ENCODE measurements around the gene AKAP13.

The AKAP13 gene

DNA sequence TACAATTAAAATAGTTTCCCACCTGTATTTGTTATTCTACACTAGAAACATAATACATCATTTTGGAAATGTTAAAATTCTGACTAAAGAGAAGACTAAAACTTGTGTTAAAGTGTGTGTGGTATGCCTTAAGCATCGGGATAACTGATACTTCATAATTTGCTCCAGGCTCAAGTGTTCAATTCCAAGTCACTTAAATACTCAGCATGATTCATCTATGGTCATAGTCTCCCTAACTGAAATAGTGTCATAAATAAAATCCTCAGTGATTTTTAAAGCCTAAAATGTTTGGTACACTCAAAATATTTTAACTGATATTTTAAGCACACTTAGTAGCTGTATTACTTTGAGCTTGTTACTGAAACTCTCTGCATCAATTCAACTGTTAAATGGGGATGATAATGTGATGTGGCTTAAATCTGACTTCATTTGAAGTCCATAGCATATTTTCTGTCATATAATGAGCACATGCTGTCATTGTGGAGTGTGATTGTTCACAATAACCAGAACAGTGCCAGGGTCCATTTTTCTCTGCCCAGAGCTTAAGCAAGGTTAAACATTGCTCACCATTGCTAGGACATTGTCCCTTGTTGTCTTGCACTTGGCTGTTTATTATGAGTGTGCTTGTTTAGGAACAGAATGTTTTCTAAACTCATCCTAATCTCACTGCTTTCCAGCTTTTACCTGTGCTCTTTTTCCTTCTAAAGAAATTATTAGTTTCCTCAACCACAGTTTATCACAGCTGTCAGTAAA, 292.1 kb downstream of the AKAP13 start:
- DNase-seq (ENCODE audit: low spot score) = no peak
- TF ChIP-seq, protein P1, sequence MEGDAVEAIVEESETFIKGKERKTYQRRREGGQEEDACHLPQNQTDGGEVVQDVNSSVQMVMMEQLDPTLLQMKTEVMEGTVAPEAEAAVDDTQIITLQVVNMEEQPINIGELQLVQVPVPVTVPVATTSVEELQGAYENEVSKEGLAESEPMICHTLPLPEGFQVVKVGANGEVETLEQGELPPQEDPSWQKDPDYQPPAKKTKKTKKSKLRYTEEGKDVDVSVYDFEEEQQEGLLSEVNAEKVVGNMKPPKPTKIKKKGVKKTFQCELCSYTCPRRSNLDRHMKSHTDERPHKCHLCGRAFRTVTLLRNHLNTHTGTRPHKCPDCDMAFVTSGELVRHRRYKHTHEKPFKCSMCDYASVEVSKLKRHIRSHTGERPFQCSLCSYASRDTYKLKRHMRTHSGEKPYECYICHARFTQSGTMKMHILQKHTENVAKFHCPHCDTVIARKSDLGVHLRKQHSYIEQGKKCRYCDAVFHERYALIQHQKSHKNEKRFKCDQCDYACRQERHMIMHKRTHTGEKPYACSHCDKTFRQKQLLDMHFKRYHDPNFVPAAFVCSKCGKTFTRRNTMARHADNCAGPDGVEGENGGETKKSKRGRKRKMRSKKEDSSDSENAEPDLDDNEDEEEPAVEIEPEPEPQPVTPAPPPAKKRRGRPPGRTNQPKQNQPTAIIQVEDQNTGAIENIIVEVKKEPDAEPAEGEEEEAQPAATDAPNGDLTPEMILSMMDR (IDR thresholded peaks at IDR 0.05; ENCODE audit: extremely low read depth, missing control alignments) = no peak

DNA sequence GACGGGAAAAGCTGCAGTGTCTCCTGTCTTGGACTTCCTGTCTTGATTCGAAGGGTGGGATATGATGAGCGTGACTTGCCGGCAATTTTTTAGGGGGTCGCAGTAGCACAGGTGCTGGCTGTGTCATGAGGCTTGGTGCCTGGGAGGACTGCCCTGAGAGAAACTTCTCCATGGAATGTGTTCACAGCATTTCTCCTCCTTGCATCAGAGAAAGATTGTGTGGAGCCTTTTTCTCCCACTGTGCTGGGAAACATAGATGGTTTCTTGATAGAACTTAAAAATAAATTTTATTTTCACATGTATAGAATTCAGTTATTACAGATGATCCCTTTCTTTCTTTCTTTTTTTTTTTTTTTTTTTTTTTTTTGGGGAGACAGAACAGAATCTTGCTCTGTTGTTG, 292.9 kb downstream of the AKAP13 start:
- DNase-seq (ENCODE audit: low spot score) = no peak
- TF ChIP-seq, protein P1 (IDR thresholded peaks at IDR 0.05; ENCODE audit: extremely low read depth, missing control alignments) = no peak

DNA sequence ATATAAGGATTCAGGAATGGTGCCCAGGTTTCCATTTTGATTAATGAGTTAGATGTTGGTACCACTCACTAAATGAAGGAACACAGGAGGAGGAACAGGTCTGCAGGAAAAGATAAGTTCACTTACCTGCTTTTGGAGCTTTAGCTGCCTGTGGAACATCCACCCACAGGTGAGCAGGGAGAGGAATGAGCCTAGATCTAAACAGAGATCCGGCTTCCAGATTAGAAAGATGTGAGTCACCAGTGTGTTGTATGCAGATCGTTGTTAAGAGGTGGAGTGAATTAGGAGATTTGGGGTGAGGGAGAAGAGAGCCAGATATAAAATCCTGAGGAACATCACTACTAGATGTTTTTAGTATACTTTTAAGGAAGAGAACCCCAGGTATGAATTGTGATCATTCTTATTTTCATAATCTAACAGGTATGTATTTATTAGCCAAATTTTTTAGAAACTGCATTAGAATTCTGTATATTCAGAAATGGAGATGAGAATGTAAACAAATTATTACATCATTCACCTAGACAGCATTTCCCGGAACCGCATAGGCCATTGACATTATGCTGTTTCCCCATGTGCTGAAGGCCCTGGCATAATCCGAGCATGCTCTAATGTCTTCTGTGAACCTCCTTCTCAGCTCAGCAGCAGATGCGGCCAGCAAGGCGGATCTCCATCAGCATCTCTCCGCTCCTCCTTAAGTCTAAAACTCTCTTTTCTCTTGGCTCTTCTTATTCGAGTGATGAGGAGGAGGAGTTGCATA, 296.1 kb downstream of the AKAP13 start:
- TF ChIP-seq, protein P1 (IDR thresholded peaks at IDR 0.05; ENCODE audit: extremely low read depth, missing control alignments) = no peak

DNA sequence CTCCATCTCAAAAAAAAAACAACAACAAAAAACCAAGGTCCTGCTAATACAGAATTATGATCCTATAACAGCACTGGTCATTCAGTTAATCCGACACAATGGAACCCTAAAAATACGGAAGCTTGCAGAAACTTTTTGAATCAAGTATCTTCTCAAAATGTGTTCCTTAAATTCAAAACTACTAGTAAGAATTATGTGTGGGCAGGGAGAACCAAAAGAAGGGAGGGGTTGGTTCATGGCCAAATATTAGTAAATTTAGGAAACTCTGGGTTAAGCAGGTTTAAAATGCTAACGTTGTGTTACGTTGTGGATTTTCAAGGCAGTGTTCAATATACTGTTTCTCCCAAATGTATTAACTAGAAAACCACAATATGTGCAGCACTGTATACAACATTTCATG, 298.8 kb downstream of the AKAP13 start:
- TF ChIP-seq, protein P1 (IDR thresholded peaks at IDR 0.05; ENCODE audit: extremely low read depth, missing control alignments) = no peak
- DNase-seq (ENCODE audit: low spot score) = no peak

More for the DNA sequence above, 296.1 kb downstream of the AKAP13 start:
- no peak for DNase-seq (ENCODE audit: low spot score)

DNA sequence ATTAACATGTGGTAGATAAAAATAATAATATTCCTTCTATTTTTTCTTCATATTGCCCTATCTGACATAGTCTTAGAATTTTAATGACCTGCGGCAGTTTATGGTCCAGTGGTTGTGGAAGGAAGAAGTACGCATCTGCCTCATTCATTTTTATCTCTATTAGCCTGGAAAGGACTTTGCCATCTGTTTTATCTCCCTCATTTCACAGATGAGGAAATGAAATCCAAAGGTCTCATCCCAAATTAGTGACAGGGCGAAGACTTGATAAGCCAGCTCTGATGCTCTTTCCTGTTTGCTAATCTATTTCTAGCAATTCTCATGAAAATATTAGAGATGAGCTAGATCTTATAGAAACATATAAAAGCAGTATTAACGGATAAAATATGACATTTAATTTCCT, 301.0 kb downstream of the AKAP13 start:
- no peak for DNase-seq (ENCODE audit: low spot score)
- TF ChIP-seq, protein P1 (IDR thresholded peaks at IDR 0.05; ENCODE audit: extremely low read depth, missing control alignments) = no peak

DNA sequence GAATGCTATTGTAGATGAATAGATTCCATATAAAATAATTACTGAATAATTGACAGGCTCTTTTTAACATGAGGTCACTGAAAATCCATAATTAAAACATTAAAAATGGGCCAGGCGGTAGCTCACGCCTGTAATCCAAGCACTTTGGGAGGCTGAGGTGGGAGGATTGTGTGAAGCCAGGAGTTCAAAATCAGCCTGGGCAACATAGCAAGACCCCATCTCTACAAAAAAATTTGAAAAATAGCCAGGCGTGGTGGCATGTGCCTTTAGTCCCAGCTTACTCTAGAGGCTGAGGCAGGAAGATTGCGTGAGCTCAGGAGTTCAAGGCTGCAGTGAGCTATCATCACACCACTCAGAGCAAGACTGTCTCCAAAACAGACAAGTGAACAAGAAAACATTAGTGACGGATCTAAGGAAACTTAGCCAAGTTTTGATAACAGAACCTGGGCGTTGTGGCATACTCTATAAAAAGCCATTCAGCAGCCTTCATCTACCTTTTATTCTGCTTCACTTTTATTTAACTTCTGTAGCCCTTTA, 303.8 kb downstream of the AKAP13 start:
- DNase-seq (ENCODE audit: low spot score) = no peak
- TF ChIP-seq, protein P1 (IDR thresholded peaks at IDR 0.05; ENCODE audit: extremely low read depth, missing control alignments) = no peak

DNA sequence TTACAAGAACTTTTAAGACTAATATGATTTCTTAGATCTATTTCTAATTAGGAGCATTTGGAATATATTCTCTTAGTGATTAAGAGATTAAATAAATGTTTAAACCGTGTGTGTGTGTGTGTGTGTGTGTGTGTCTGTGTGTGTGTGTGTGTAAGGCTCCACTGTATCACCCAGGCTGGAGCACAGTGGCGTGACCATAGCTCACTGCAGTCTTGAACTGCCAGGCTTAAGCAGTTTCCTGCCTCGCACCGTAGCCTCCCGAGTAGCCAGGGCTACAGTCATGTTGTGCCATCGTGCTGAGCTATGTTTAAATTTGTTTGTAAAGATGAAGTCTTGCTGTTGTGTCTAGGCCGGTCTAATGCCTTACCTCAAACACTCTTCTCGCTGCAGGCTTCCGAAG, 305.0 kb downstream of the AKAP13 start:
- DNase-seq (ENCODE audit: low spot score) = no peak
- TF ChIP-seq, protein P1 (IDR thresholded peaks at IDR 0.05; ENCODE audit: extremely low read depth, missing control alignments) = no peak
